ENCODE measurements around the gene PAK1. TPM values are rescaled to one million over a fixed set of nuclear protein-coding genes. Genes with fewer than 3 reads are reported as not detected.

The PAK1 gene
- total and polyA plus RNA-seq, 10 of the 15 experiments (the other 5 are each of a cell fraction or from before 2014, with no cell fraction given): 43.8 to 321 (median 110) TPM

- TF ChIP-seq BRCA1 (IDR thresholded peaks at IDR 0.05; ENCODE audit: low read depth, low read length): no peak
- no peak for TF ChIP-seq TCF3 (IDR thresholded peaks at IDR 0.05; ENCODE audit: borderline replicate concordance, insufficient read depth, low read depth, low read length)
Measured at GRCh38 chr11:77374611-77375031, 99.3 kb downstream of the PAK1 start (continued).

DNA sequence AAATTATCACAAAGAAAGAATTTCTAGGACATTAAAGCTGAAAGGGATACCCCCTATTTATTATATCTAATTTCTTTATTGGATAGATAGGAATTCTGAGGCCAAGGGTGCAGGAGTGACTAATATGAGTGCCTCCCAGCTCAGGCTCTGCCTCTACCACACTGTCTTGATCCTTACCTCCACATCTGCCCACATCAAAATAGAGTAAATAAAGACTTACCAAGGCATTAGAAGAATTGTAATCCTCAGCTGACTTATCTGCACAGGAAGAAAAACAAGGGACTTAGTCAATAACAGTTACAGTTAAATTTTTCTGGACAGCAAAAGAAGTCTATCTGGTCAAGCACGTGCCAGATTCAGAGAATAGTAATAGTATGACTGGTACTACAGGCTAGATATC lies 99.8 kb downstream of the PAK1 start:
- H3K36me3 ChIP-seq (ENCODE audit: control insufficient read depth in 2 of 2, insufficient read depth in 2 of 2, low read length in 1 of 2): peaks cover 7 to 41% of the 10 kb centered on the region in 2 experiments
- intact Hi-C loops (cut with micrococcal nuclease; ENCODE audit: unreplicated experiment): loop anchor here (10.0 kb wide), 1 partner anchor 241 kb away; no protein-coding TSS in a partner anchor
- no peak overlapping the region for H3K4me2 ChIP-seq (ENCODE audit: control insufficient read depth, insufficient read depth)
- no peak for DNase-seq (ENCODE audit: low read depth, low spot score)
- 100% methylated on average over 1 of the region's 1 CpG for WGBS (ENCODE audit: insufficient coverage, insufficient replicate concordance, low lambda C conversion rate, missing lambda C conversion rate)
- POLR2A ChIA-PET: no interaction called here
- no TSS peak for BruUV-seq (replicated peaks)
- H3K4me1 ChIP-seq (ENCODE audit: control insufficient read depth, insufficient read depth, low read length): no peaks in the 10 kb centered on the region
- H3K9ac ChIP-seq (ENCODE audit: control insufficient read depth, insufficient read depth, low read length): no peak overlapping the region
- in situ Hi-C loops (cut with MboI): no loop called here
- no peak for ATAC-seq
- no peaks in the 10 kb centered on the region for H3K27me3 ChIP-seq (replicated peaks in 1 of 2; ENCODE audit: control insufficient read depth in 2 of 2, insufficient read depth in 2 of 2, low read length in 1 of 2)
- H3K4me3 ChIP-seq: no peak overlapping the region
- no peak overlapping the region for H2AFZ ChIP-seq (ENCODE audit: control insufficient read depth, low read depth, low read length)
- RAD21 ChIA-PET (ENCODE audit: unreplicated experiment): no interaction called here
- H3K79me2 ChIP-seq (ENCODE audit: control insufficient read depth, insufficient read depth, low read length): no peaks in the 10 kb centered on the region
- CTCF ChIA-PET: no interaction called here
- no peak overlapping the region for H3K27ac ChIP-seq (ENCODE audit: control insufficient read depth, insufficient read depth)
- H4K20me1 ChIP-seq (ENCODE audit: control insufficient read depth, insufficient read depth): no peaks in the 10 kb centered on the region
- no peaks in the 10 kb centered on the region for H3K9me3 ChIP-seq (replicated peaks; ENCODE audit: control insufficient read depth, insufficient read depth, low read length)
- no peak for FAIRE-seq
- SMC1A ChIA-PET (ENCODE audit: uncharacterized antibody, unreplicated experiment): interaction anchor here (1.2 to 1.5 kb wide), 2 partner anchors 11 to 244 kb away, joined by 3 to 4 read pairs; no protein-coding TSS in a partner anchor
- TF ChIP-seq, protein P1, sequence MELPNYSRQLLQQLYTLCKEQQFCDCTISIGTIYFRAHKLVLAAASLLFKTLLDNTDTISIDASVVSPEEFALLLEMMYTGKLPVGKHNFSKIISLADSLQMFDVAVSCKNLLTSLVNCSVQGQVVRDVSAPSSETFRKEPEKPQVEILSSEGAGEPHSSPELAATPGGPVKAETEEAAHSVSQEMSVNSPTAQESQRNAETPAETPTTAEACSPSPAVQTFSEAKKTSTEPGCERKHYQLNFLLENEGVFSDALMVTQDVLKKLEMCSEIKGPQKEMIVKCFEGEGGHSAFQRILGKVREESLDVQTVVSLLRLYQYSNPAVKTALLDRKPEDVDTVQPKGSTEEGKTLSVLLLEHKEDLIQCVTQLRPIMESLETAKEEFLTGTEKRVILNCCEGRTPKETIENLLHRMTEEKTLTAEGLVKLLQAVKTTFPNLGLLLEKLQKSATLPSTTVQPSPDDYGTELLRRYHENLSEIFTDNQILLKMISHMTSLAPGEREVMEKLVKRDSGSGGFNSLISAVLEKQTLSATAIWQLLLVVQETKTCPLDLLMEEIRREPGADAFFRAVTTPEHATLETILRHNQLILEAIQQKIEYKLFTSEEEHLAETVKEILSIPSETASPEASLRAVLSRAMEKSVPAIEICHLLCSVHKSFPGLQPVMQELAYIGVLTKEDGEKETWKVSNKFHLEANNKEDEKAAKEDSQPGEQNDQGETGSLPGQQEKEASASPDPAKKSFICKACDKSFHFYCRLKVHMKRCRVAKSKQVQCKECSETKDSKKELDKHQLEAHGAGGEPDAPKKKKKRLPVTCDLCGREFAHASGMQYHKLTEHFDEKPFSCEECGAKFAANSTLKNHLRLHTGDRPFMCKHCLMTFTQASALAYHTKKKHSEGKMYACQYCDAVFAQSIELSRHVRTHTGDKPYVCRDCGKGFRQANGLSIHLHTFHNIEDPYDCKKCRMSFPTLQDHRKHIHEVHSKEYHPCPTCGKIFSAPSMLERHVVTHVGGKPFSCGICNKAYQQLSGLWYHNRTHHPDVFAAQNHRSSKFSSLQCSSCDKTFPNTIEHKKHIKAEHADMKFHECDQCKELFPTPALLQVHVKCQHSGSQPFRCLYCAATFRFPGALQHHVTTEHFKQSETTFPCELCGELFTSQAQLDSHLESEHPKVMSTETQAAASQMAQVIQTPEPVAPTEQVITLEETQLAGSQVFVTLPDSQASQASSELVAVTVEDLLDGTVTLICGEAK (IDR thresholded peaks at IDR 0.05; ENCODE audit: borderline replicate concordance): no peak
- TF ChIP-seq RAD51 (IDR thresholded peaks at IDR 0.05) (no peak), NR2C1 (IDR thresholded peaks at IDR 0.05) (no peak), BCLAF1 (IDR thresholded peaks at IDR 0.05) (no peak), TBL1XR1 (IDR thresholded peaks at IDR 0.05; ENCODE audit: low read depth, low read length) (no peak), ELK1 (IDR thresholded peaks at IDR 0.05; ENCODE audit: low read depth, low read length) (no peak), HCFC1 (IDR thresholded peaks at IDR 0.05; ENCODE audit: low read length) (no peak), PAX5 (IDR thresholded peaks at IDR 0.05; ENCODE audit: borderline replicate concordance, low read depth, low read length) (no peak)
- TF ChIP-seq, protein P2, sequence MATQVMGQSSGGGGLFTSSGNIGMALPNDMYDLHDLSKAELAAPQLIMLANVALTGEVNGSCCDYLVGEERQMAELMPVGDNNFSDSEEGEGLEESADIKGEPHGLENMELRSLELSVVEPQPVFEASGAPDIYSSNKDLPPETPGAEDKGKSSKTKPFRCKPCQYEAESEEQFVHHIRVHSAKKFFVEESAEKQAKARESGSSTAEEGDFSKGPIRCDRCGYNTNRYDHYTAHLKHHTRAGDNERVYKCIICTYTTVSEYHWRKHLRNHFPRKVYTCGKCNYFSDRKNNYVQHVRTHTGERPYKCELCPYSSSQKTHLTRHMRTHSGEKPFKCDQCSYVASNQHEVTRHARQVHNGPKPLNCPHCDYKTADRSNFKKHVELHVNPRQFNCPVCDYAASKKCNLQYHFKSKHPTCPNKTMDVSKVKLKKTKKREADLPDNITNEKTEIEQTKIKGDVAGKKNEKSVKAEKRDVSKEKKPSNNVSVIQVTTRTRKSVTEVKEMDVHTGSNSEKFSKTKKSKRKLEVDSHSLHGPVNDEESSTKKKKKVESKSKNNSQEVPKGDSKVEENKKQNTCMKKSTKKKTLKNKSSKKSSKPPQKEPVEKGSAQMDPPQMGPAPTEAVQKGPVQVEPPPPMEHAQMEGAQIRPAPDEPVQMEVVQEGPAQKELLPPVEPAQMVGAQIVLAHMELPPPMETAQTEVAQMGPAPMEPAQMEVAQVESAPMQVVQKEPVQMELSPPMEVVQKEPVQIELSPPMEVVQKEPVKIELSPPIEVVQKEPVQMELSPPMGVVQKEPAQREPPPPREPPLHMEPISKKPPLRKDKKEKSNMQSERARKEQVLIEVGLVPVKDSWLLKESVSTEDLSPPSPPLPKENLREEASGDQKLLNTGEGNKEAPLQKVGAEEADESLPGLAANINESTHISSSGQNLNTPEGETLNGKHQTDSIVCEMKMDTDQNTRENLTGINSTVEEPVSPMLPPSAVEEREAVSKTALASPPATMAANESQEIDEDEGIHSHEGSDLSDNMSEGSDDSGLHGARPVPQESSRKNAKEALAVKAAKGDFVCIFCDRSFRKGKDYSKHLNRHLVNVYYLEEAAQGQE (IDR thresholded peaks at IDR 0.05; ENCODE audit: low read depth, low read length): no peak

All from GM12878 (cell line).